Left ventricle myocardium inferior (tissue), 1 donor: ENCODE data around the gene AURKAIP1. TPM values are rescaled to one million over a fixed set of nuclear protein-coding genes. Genes with fewer than 3 reads are reported as not detected.
A peak's percentile ranks its signal among the peaks of the same experiment; 100 is the strongest.

Experiments
- DNase-seq: peaks from one replicate; pipeline ENCODE4 v3.0.0-alpha.2; 2020
- H3K27ac ChIP-seq: fragments of 200-600 bp; replicated peaks from 2 replicates; pipeline ENCODE4 v1.8.0; 2021
- H3K27me3 ChIP-seq: fragments of 200-600 bp; 2 replicates; pipeline ENCODE4 v1.8.0; 2021; ENCODE audit warnings: low read depth
- H3K36me3 ChIP-seq: fragments of 200-600 bp; 2 replicates; pipeline ENCODE4 v1.8.0; 2021
- H3K4me1 ChIP-seq: fragments of 200-600 bp; 2 replicates; pipeline ENCODE4 v1.8.0; 2021
- H3K4me3 ChIP-seq: fragments of 200-600 bp; 2 replicates; pipeline ENCODE4 v1.8.0; 2021; ENCODE audit warnings: mild to moderate bottlenecking, moderate library complexity
- H3K9me3 ChIP-seq: fragments of 200-600 bp; replicated peaks from 2 replicates; pipeline ENCODE4 v1.8.0; 2021
- intact Hi-C: fragments of 100-400 bp; cut with micrococcal nuclease; formaldehyde crosslinking; loops from one replicate; pipeline ENCODE4 v1.11.0; 2022
- total RNA-seq: library from RNA; stranded (reverse); fragmentation: NEBNext Ultra II Directional; extraction: Animal tissue kit (Norgen Biotek cat#: 25700); gene quantifications from one replicate; pipeline ENCODE4 v1.2.1, GENCODE V29; 2021
- TF ChIP-seq, protein P1 (sequence below): fragments of 200-600 bp; IDR thresholded peaks from 2 replicates; pipeline ENCODE4 v1.8.0; 2021; ENCODE audit warnings: antibody characterized with exemption, mild to moderate bottlenecking, borderline replicate concordance
- donor health status: DM: no; HTN: yes; CAD: no; lungs with severe emphysema.

AURKAIP1 gene
- total RNA-seq, 1 donor from 2014 or later: 219 TPM

DNA sequence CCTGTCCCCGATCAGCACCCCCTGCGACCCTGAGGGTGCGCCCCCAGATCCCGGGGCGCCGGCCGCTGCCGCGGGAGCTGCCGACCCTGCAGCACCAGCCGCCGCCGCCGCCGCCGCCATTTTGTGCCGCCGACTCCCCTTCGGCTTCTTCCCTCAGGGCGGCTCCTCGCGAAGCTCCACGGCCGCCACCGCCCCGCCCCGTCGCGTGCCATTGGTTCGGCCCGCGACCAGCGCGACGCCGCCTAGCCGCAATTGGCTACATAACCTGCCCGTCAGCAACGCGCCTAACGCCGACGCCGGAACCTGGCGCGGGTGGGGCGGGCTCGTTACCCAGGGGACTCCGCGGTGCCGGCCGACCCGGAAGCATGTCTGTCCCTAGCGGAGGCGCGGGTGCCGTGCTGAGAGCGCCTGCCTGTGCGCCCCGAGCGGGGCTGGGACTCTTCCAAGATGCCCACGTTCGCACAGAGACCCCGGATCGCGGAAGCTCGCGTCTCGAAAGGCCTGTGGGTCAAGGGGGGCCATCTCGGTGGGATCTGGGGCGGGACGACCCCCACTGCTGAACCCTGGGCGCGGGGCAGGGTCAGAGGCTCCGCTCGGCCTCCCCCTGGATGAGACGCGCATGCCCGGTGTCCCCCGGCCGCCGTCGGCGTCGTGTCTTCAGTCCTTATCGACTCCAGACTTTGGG, 24.3 kb upstream of the AURKAIP1 start, which contains the start of gene CCNL2:
Gene CCNL2, minus strand, starts transcription at position 149 of the 685 bp plus-strand sequence. Its CDS starts 29 bp downstream, at position 120.
- Histone ChIP-seq H3K4me1 (peaks cover 75% of the 10 kb centered on the region), H3K36me3 (peaks cover 76% of the 10 kb centered on the region), H3K9me3 (no peaks in the 10 kb centered on the region), H3K4me3 (peak within 1 kb of the TSS; percentile 99), H3K27ac (peak within 1 kb of the TSS; percentile 96), H3K27me3 (no peaks in the 10 kb centered on the region)
- intact Hi-C loops: no loop called here
- TF ChIP-seq, protein P1, sequence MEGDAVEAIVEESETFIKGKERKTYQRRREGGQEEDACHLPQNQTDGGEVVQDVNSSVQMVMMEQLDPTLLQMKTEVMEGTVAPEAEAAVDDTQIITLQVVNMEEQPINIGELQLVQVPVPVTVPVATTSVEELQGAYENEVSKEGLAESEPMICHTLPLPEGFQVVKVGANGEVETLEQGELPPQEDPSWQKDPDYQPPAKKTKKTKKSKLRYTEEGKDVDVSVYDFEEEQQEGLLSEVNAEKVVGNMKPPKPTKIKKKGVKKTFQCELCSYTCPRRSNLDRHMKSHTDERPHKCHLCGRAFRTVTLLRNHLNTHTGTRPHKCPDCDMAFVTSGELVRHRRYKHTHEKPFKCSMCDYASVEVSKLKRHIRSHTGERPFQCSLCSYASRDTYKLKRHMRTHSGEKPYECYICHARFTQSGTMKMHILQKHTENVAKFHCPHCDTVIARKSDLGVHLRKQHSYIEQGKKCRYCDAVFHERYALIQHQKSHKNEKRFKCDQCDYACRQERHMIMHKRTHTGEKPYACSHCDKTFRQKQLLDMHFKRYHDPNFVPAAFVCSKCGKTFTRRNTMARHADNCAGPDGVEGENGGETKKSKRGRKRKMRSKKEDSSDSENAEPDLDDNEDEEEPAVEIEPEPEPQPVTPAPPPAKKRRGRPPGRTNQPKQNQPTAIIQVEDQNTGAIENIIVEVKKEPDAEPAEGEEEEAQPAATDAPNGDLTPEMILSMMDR: peak; percentile 76
- DNase-seq: peak; percentile 99

DNA sequence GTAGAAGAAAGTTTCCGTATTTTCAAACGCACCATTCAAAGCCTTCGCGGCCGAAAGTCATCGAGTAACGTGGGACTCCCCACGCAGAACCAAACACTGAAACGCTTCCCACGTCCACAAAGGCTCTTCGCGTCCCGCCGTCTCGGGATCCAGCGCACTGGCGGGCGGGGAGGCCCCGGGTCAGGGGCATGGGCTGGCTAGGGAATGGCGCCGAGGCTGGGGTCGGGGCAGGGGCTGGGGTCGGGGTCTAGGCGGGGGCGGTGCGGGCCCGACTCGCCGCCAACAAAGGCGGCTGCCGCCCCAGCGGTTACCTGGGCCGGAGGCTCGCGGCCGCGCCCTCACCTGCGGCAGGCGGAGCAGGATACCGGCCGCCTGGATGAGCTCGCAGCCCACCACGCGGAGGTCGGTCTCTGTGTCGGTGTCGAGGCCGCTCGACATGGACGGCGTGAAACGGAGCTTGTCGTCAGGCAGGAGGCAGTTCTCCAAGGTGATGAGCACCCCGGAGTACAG, 23.7 kb upstream of the AURKAIP1 start:
- peak overlapping the region; percentile 99 for H3K4me3 ChIP-seq
- no peaks in the 10 kb centered on the region for H3K27me3 ChIP-seq
- H3K36me3 ChIP-seq: peaks cover 76% of the 10 kb centered on the region
- intact Hi-C loops: no loop called here
- H3K9me3 ChIP-seq: no peaks in the 10 kb centered on the region
- peaks cover 80% of the 10 kb centered on the region for H3K4me1 ChIP-seq
- no peak for DNase-seq
- TF ChIP-seq, protein P1: no peak
- peak overlapping the region; percentile 96 for H3K27ac ChIP-seq

DNA sequence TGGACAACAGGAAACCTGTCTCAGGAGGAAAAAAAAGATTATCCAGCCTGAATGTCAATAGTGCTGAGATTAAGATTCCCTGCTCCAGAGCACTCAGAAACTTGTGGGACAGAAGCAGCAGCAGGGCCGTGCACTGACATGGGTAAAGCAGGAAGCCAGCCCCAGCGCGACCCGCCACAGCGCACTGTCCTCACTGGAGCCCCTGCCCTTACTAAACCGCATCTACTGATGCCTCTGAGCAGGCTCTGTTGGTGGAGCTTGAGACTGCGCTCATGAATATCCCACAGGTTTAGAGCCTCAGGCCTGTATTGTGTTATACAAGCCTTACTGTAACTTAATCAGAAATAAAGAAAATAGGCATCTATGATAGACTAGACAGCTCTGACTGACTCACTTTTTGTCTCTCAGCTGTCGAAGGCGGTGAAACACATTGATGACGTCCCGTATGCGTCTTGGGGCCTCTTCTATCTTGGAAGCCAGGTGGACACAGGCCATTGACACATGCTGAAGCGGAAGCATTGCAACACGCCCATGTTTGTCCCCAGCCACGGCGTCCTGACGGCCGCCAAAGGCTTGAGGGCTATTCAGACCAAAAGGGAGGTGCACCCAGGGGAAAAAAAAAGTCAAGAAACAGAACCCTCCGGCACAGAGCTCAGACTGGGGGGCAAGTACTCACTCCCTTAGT, 23.0 kb upstream of the AURKAIP1 start:
- H3K9me3 ChIP-seq: no peaks in the 10 kb centered on the region
- no peak for DNase-seq
- H3K4me1 ChIP-seq: peaks cover 85% of the 10 kb centered on the region
- intact Hi-C loops: no loop called here
- peaks cover 76% of the 10 kb centered on the region for H3K36me3 ChIP-seq
- peak overlapping the region; percentile 96 for H3K27ac ChIP-seq
- no peaks in the 10 kb centered on the region for H3K27me3 ChIP-seq
- peak overlapping the region; percentile 99 for H3K4me3 ChIP-seq
- TF ChIP-seq, protein P1: no peak

DNA sequence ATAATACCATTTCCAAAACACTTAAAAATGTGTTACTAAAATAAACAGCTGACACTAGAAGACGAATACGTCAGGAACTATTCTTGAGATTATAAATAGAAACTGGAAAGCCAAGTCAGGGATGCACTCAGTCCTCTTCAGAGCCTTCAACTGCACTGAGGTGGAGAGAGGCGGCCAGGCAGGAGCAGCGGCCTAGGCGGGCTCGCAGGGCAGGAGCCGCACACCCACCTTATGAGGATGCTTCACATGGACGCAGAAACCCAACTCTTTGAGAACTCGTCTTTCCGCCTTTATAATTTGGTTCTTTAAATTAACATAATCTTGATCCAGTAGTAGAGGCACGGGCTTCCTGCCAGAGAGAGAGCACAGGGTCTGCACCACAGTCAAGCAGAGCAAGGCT, 20.2 kb upstream of the AURKAIP1 start:
- peaks cover 92% of the 10 kb centered on the region for H3K4me1 ChIP-seq
- peak overlapping the region; percentile 61 for H3K27ac ChIP-seq

DNA sequence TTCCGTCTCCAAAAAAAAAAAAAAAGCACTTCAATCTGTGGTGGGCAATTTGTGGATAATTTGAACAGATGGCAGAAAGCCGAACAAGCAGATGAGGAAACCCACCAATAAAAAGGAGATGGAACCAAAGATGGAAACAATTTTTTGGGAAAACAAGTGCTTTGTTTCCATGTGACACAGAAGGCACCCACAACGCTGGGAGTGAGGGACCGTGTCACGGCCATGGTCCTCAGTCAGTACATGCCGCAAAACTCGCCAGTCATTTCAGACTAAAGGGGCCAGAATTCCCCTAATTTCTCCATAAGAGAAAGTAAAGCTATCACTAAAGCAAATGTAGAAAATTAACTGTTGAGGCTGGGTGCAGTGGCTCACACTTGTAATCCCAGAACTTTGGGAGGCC, 19.1 kb upstream of the AURKAIP1 start:
- no peak overlapping the region for H3K27ac ChIP-seq
- no peak overlapping the region for H3K4me3 ChIP-seq
- H3K27me3 ChIP-seq: no peaks in the 10 kb centered on the region
- peaks cover 92% of the 10 kb centered on the region for H3K4me1 ChIP-seq
- intact Hi-C loops: no loop called here
- H3K36me3 ChIP-seq: peaks cover 90% of the 10 kb centered on the region
- TF ChIP-seq, protein P1: no peak
- no peaks in the 10 kb centered on the region for H3K9me3 ChIP-seq
- DNase-seq: no peak

More for the DNA sequence above, 20.2 kb upstream of the AURKAIP1 start:
- Histone ChIP-seq H3K4me3 (no peak overlapping the region), H3K36me3 (peaks cover 80% of the 10 kb centered on the region), H3K27me3 (no peaks in the 10 kb centered on the region), H3K9me3 (no peaks in the 10 kb centered on the region)
- TF ChIP-seq, protein P1: no peak
- no peak for DNase-seq
- intact Hi-C loops: no loop called here
